ENCODE data around the gene GGTLC1.
A peak's percentile ranks its signal among the peaks of the same experiment; 100 is the strongest.

Gene GGTLC1

DNA sequence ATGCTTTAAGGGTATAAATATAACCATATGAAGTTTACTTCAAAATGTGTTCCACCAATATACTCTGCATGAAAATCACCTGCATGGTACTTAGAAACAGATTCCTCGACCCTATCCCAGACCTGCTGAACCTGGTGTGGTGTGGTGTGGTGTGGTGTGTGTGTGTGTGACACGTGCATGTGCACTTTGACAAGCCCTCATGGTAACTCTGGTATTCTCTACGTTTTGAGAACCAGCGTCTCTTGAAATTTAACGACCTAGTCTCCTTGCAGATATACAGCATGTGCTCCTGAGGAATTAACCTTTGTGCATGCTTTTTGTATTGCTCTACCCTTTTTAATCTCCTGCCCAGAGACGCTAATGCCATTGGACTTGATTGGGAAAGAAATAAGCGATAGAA is 29.5 kb downstream of the GGTLC1 start:
- DNase-seq = no peak

DNA sequence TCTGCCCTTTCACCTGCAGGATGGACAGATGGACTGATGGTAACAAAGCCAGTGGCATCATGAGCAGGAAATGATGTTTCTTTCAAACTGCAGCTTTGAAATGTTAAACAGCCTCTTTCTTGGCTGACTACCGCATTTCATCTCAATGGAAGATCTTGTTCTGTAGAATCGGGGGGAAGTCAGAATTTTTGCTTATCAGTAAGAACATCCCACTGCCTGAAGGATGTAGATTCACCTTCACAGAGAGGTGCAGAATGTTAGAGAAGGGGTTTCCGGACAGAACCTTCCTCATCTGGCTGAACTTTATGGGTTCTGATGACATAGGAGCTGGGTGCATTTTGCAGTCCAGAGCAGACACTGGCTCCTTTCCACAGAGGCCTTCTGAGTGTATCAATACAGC is 32.7 kb downstream of the GGTLC1 start:
- DNase-seq = no peak

DNA sequence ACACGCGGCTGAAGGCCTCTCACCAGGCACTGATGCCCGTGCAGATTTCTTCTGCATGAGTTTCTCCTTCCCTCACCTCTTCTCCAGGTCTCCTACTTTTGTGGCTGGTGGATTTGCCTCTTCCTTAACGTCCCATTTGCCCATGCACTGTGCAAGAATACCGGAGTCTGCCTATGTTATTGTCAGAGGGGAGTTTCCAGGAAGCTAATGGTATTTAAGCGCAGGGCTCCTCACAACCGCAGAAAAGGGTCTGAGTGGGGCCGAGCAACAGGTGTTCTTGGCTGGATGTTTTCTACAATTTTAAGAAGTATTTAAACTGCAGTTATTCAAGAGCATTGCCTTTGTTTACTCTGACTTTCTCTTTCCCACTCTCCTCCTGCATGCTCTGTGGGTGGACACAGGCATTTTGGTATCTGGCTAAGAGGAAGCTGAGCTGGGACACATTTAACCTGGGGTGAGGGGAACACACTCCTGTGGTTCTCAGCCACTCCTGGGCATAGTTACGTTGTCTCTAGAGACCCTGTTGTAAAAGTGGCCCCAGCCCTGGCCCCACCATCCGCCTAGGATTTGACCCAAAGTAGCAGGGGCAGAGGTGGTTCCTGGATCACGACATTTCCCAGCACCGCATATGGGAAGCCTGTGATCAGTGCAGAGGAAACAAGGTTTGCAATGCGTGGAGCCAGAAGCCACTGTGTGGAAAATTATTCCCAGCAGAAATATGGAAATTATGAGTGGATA is 34.4 kb downstream of the GGTLC1 start:
- no peak for DNase-seq

DNA sequence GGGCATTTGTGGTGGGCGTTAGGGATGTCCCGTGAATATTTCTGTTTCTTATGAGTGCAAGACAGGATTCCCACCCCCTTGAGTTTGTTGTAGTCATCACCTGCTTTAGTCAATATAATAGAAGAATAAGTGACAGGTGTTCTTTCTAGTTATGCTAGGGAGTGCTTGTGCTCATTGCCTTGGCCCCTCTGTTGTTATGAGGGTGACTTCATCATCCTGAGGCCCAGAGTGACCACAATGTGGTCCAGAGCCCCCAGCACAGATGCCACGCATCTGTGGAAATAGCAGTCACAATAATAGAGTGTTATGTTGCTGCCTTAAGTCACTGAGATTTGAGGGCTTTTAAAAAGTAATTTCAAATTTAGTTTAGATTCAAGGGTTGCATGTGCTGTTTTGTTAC is 42.4 kb downstream of the GGTLC1 start:
- no peak for DNase-seq

DNA sequence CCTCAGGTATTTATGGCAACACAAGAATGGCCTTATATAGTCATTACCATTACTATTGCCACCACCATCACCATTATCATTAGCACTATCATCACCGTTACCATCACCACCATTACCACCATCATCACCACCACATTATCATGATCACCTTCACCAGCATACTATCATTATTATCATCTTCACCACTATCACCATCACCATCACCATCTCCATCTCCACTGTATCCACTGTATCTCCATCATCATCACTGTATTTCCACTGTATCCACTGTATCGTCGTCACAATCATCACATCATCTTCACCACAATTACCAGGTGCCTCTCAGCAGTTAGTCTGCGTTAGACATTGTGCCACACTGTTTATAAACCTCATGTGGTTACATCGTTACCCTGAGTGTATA is 45.3 kb downstream of the GGTLC1 start:
- no peak for DNase-seq

DNA sequence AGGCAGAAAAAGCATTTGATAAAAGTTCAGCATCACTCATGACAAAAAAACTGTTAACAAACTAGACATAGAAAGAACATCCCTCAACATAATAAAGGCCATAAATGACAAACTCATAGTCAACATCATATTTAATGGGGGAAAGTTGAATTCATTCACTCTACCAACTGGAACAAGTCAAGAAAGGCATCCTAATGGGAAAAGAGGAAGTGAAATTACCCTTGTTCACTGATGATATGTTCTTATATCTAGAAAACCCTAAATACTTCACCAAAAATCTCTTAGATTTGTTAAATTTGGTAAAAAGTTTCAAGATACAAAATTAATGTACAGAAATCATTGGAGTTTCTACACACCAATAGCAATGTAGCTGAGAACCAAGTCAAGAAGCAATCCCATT is 48.9 kb downstream of the GGTLC1 start:
- no peak for DNase-seq

DNA sequence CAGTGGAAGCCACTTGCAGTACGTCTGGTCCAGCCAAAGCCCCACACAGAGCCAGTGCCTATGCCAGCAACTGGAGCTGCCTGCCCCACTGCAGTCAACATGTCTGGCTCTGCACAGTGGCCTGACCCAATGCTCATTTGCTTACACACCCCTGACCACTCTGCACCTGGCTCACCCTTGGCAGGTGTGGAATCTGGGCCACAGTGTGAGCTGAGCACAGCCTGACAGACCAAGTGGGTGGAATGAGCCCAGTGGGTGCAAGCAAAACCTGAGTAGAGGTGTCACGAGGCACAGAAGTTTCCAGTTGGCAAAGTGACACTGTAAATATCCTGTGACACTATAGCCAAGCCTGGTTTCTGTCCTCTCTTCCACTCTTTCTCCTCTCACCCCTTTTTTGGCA is 49.5 kb downstream of the GGTLC1 start:
- DNase-seq = no peak

DNA sequence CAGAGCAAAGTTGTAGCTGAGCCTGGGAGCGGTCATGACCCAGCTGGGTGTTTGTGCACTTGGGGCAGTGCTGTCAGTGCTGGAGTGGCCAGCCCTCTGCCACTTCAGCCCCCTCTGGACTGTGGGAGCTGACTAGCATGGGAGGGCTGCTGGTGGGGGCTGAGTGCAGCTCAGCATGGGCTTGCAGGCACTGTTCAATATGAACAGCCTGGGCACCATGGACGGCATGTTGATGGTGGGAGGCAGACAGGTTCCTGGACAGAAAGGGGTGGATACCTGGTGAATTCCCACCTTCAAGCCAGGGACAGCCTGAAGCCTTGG is 50.5 kb downstream of the GGTLC1 start:
- no peak for DNase-seq

DNA sequence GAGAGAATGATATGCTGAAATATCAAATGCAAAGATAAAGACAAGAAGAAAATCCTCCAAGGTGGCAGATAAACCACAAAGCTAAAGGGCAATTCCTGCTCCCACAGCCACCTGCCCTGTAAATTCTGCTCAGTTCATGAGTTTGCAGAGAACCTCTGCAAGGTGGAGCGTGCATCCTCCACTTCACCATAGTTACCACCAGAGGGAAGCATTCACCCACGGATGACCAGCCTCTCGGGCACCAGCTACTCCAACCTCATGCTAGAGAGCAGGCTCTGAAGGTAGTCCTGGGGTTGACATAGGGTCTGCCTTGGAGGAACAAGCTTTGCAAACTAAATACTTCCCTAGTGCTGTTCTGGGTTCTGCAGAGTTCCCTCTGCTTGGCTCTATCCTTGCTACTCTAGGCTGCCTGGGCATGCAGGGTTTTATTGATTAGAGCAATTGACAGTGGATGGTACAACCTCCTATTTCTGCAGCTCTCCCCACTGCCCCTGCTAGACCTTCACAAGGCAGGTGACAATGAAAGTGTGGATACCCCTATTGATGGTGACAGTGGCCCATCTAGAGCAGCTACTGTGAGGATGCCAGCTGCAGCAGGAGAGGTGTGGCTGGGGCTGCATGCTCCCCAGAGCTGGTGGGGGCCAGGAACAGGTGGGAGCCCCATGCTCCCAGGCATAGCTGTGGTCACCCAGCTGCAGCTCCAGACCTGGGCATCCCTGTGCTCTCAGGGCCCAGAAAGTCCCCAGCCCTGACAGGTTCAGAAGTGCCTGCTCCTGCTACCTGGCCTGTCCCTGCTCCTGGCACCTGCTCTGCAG is 51.1 kb downstream of the GGTLC1 start:
- peak; percentile 18 for DNase-seq
